NB4 (cell line): ENCODE data around the gene LGR5.
A peak's percentile ranks its signal among the peaks of the same experiment; 100 is the strongest.

Experiments
- DNase-seq: peaks from one replicate; pipeline ENCODE4 v3.0.0; 2010; ENCODE audit warnings: low read depth
- H3K4me3 ChIP-seq: one replicate; pipeline ENCODE4 v1.5.1; 2011; ENCODE audit warnings: mild to moderate bottlenecking, low read depth, low read length, moderate library complexity
- CTCF ChIP-seq: IDR thresholded peaks from one replicate; pipeline ENCODE4 v1.5.1; 2012; ENCODE audit warnings: low read depth, low read length
- MAX ChIP-seq: IDR thresholded peaks from 2 replicates; pipeline ENCODE4 v1.6.1; 2011; ENCODE audit warnings: low read depth, low read length
- MYC ChIP-seq: IDR thresholded peaks from 2 replicates; pipeline ENCODE4 v1.6.1; 2011; ENCODE audit warnings: low read depth, low read length
- POLR2A ChIP-seq: IDR thresholded peaks from 2 replicates; pipeline ENCODE4 v1.6.1; 2011; ENCODE audit warnings: mild to moderate bottlenecking; ENCODE audit not compliant: insufficient read length; ENCODE audit errors: extremely low read depth

The LGR5 gene

DNA sequence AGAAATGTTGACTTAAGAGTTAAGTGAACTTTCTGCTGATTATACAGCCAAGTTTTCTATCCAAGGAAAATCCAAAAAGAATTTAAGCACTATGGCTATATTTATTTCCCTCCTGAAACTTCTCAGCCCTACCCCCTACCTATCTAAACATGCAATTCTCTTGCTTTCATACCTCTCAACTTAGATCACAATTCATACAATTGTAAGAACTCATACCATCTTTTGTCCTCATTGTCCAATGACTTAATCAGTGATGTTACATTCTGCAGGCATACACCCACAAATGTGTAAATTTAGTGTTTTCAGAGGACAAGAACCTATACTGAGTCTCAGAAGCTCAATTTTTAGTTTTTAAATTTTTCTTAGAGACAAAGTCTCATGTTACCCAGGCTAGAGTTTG is 161.9 kb downstream of the LGR5 start:
- no peak for TF ChIP-seq MYC
- TF ChIP-seq POLR2A = no peak
- no peak for TF ChIP-seq CTCF
- TF ChIP-seq MAX = no peak
- H3K4me3 ChIP-seq = no peak overlapping the region
- DNase-seq = no peak

GRCh38 chr12:71602761-71603577 is 163.4 kb downstream of the LGR5 start:
- no peak overlapping the region for H3K4me3 ChIP-seq
- peak; percentile 11 for DNase-seq
- no peak for TF ChIP-seq MYC
- TF ChIP-seq CTCF = no peak
- TF ChIP-seq POLR2A = no peak
- TF ChIP-seq MAX = no peak

GRCh38 chr12:71605039-71605438 is 165.4 kb downstream of the LGR5 start:
- DNase-seq = no peak
- H3K4me3 ChIP-seq = no peak overlapping the region
- no peak for TF ChIP-seq MAX
- TF ChIP-seq CTCF = no peak
- TF ChIP-seq POLR2A = no peak
- TF ChIP-seq MYC = no peak

DNA sequence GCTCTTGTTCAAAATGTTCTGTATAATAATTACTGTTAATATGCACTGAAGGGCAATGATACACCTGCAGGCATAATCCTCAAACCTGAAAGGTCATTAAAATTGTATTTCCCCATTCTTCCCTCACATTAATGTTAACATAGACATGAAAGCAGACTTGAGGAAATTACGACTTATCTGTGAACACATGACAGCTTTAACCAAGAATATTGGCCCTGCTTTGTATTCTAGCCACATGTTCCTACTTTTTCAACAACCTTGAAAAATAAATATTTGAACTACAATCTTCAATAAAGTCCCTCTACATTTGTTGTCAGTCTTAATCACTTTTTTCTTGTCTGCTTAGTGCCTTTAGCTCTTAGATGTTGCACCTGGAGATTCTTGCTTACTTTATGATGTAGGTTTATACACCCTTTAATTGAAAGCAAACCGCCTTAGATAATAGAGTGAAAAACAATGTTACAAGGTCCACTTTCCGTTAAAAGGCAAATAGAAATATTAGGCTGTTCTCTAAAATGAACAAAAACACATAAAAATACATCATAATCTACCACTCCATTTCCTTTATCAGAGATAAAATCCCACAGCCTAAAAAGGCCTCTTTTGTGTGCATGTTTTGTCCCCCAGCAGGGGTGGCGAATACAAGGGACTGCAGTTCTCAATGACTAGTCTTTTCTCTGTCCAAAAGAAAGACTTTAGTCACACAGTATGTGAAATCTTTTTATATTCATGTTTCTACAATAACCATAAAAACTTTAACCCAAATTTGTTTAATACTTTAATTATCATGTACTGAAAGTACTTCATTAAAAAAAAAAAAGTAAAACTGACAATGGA is 168.1 kb downstream of the LGR5 start:
- H3K4me3 ChIP-seq = no peak overlapping the region
- no peak for DNase-seq
- TF ChIP-seq MAX = no peak
- no peak for TF ChIP-seq MYC
- no peak for TF ChIP-seq CTCF
- TF ChIP-seq POLR2A = no peak

DNA sequence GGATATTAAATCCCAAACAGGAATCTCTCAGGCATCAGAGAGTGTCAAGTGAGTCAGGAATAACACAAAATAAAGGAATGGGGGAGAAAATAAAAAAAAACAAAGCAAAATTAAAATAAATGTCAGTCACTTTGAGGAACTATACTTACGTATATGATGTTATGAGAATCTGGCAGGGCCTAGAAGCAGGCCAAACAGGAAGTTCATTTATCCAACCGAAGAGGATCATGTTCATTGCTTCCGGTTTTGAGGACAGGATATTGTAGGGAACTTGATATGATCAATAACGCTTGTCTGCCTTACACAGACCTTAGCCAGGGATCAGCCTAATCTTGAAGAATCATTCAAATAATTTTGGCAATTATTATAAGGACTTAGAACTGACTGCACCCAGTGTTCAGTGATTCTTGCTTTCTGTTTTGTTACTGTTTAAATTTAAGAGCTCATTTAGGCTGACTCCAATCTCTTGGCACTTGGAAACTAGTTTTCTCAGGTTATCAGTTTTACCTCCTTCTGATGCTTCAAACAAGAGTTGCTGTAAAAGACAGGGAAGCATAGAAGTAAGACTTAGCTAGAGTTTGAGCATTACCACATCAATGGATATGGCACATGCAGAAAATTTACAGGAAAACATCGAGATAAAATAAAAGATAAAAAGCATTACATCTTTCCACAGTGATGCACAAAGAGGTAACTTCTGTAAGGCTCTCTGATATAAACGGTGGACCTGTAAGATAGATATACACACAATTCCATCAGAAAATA is 170.6 kb downstream of the LGR5 start:
- H3K4me3 ChIP-seq = no peak overlapping the region
- TF ChIP-seq MAX (no peak), CTCF (no peak), MYC (no peak), POLR2A (no peak)
- DNase-seq = no peak
